GM12875 (cell line): ENCODE measurements around the gene IL16.
"Not testable (repeated sequence)": the region's sequence is repeated elsewhere in the genome, so short reads cannot be mapped to it uniquely, and the experiment has no call there.

Experiments used
- H3K4me3 ChIP-seq: one replicate; pipeline ENCODE4 v1.5.1; 2011; ENCODE audit warnings: low read depth, low read length, control low read depth
- CTCF ChIP-seq: IDR thresholded peaks from 2 replicates; pipeline ENCODE4 v1.5.1; 2011; ENCODE audit warnings: low read depth, mild to moderate bottlenecking, control low read depth, inconsistent platforms, low read length, moderate library complexity, borderline replicate concordance; ENCODE audit not compliant: insufficient read depth

Gene IL16

GRCh38 chr15:81346611-81347010 is 149.9 kb downstream of the IL16 start:
- no peak for TF ChIP-seq CTCF
- H3K4me3 ChIP-seq: no peak overlapping the region

GRCh38 chr15:81347910-81348309 is 151.2 kb downstream of the IL16 start:
- no peak for TF ChIP-seq CTCF
- H3K4me3 ChIP-seq: no peak overlapping the region

- H3K4me3 ChIP-seq: not testable (repeated sequence)
These were observed 152.0 kb downstream of the IL16 start for GRCh38 chr15:81348691-81349090.

- H3K4me3 ChIP-seq: no peak overlapping the region
- TF ChIP-seq CTCF: no peak
These were observed 152.6 kb downstream of the IL16 start for GRCh38 chr15:81349271-81349670.

- no peak overlapping the region for H3K4me3 ChIP-seq
- no peak for TF ChIP-seq CTCF
These were observed 155.0 kb downstream of the IL16 start for GRCh38 chr15:81351651-81352050.

- TF ChIP-seq CTCF: no peak
- H3K4me3 ChIP-seq: no peak overlapping the region
These were observed 159.6 kb downstream of the IL16 start for GRCh38 chr15:81356252-81356651.

GRCh38 chr15:81357180-81357686 is 160.6 kb downstream of the IL16 start:
- no peak overlapping the region for H3K4me3 ChIP-seq
- peak; percentile 29; the same call in 1 of the 2 replicates for TF ChIP-seq CTCF

GRCh38 chr15:81358248-81358647 is 161.6 kb downstream of the IL16 start:
- no peak overlapping the region for H3K4me3 ChIP-seq
- no peak for TF ChIP-seq CTCF
